ENCODE results near the gene MICU1. TPM values are rescaled to one million over a fixed set of nuclear protein-coding genes. Genes with fewer than 3 reads are reported as not detected.

The MICU1 gene
- total RNA-seq, 6 donors from 2014 or later = 26.9 to 62.9 (median 47.6) TPM

GRCh38 chr10:72593963-72594362 is 31.9 kb downstream of the MICU1 start:
- Histone ChIP-seq H3K27me3 (no peaks in the 10 kb centered on the region), H3K27ac (peak overlapping the region in 1 of 4 donors; percentile 23), H3K9me3 (no peaks in the 10 kb centered on the region), H3K4me1 (peaks cover 0 to 9% (median 2%) of the 10 kb centered on the region in 4 donors), H3K36me3 (no peaks in the 10 kb centered on the region), H3K4me3 (no peak overlapping the region)
- no peak for DNase-seq
- ATAC-seq (ENCODE audit: low FRiP score in 2 of 2) = peak in 1 of 2 donors; percentile 52
- 32 to 37% methylated on average over 1 of the region's 1 CpG for WGBS, 2 donors
- TF ChIP-seq POLR2A (IDR thresholded peaks at IDR 0.05) (no peak), EP300 (IDR thresholded peaks at IDR 0.05) (no peak), POLR2AphosphoS5 (IDR thresholded peaks at IDR 0.05) (no peak), CTCF (IDR thresholded peaks at IDR 0.05) (no peak)

- Histone ChIP-seq H3K4me3 (no peak overlapping the region), H3K36me3 (no peaks in the 10 kb centered on the region), H3K27me3 (no peaks in the 10 kb centered on the region), H3K9me3 (no peaks in the 10 kb centered on the region), H3K27ac (no peak overlapping the region), H3K4me1 (peaks cover 0 to 5% (median 0%) of the 10 kb centered on the region in 4 donors)
- ATAC-seq (ENCODE audit: low FRiP score in 2 of 2) = no peak
- WGBS, 2 donors = 87 to 88% methylated on average over 3 of the region's 3 CpGs
- DNase-seq = no peak
- TF ChIP-seq CTCF (IDR thresholded peaks at IDR 0.05) = no peak
- TF ChIP-seq POLR2AphosphoS5 (IDR thresholded peaks at IDR 0.05) = no peak
- no peak for TF ChIP-seq EP300 (IDR thresholded peaks at IDR 0.05)
- TF ChIP-seq POLR2A (IDR thresholded peaks at IDR 0.05) = no peak
Measured at GRCh38 chr10:72588266-72588665, 37.6 kb downstream of the MICU1 start.

- H3K36me3 ChIP-seq = no peaks in the 10 kb centered on the region
- H3K27ac ChIP-seq = no peak overlapping the region
- no peak for ATAC-seq (ENCODE audit: low FRiP score in 2 of 2)
- WGBS, 2 donors = 92 to 93% methylated on average over 5 of the region's 5 CpGs
- TF ChIP-seq EP300 (IDR thresholded peaks at IDR 0.05) = no peak
- no peak for TF ChIP-seq CTCF (IDR thresholded peaks at IDR 0.05)
- TF ChIP-seq POLR2AphosphoS5 (IDR thresholded peaks at IDR 0.05) = no peak
- TF ChIP-seq POLR2A (IDR thresholded peaks at IDR 0.05) = no peak
- H3K27me3 ChIP-seq = no peaks in the 10 kb centered on the region
- no peaks in the 10 kb centered on the region for H3K9me3 ChIP-seq
- DNase-seq = no peak
- H3K4me3 ChIP-seq = no peak overlapping the region
- H3K4me1 ChIP-seq = peaks cover 0 to 5% (median 0%) of the 10 kb centered on the region in 4 donors
Measured at GRCh38 chr10:72587568-72587967, 38.3 kb downstream of the MICU1 start.

- DNase-seq = no peak
- Histone ChIP-seq H3K4me1 (peaks cover 0 to 3% (median 0%) of the 10 kb centered on the region in 4 donors), H3K27ac (no peak overlapping the region), H3K36me3 (no peaks in the 10 kb centered on the region), H3K27me3 (no peaks in the 10 kb centered on the region), H3K4me3 (no peak overlapping the region), H3K9me3 (no peaks in the 10 kb centered on the region)
- TF ChIP-seq EP300 (IDR thresholded peaks at IDR 0.05) = no peak
- TF ChIP-seq POLR2A (IDR thresholded peaks at IDR 0.05) = no peak
- no peak for TF ChIP-seq CTCF (IDR thresholded peaks at IDR 0.05)
- TF ChIP-seq POLR2AphosphoS5 (IDR thresholded peaks at IDR 0.05) = no peak
- 97% methylated on average over 4 of the region's 4 CpGs for WGBS, 2 donors
- ATAC-seq (ENCODE audit: low FRiP score in 2 of 2) = no peak
Measured at GRCh38 chr10:72574636-72575035, 51.2 kb downstream of the MICU1 start.

GRCh38 chr10:72573079-72573478 is 52.8 kb downstream of the MICU1 start:
- DNase-seq (no peak), ATAC-seq (ENCODE audit: low FRiP score in 2 of 2) (no peak)
- H3K27me3 ChIP-seq = no peaks in the 10 kb centered on the region
- no peak overlapping the region for H3K27ac ChIP-seq
- no peaks in the 10 kb centered on the region for H3K9me3 ChIP-seq
- peaks cover 0 to 4% (median 1%) of the 10 kb centered on the region in 4 donors for H3K4me1 ChIP-seq
- 97 to 98% methylated on average over 2 of the region's 2 CpGs for WGBS, 2 donors
- H3K36me3 ChIP-seq = no peaks in the 10 kb centered on the region
- no peak overlapping the region for H3K4me3 ChIP-seq
- no peak for TF ChIP-seq POLR2A (IDR thresholded peaks at IDR 0.05)
- no peak for TF ChIP-seq CTCF (IDR thresholded peaks at IDR 0.05)
- TF ChIP-seq EP300 (IDR thresholded peaks at IDR 0.05) = no peak
- no peak for TF ChIP-seq POLR2AphosphoS5 (IDR thresholded peaks at IDR 0.05)

Measured in upper lobe of left lung (tissue), 6 donors.